Endothelial cell of umbilical vein (primary cell): ENCODE data around the gene HDAC4. TPM values are rescaled to one million over a fixed set of nuclear protein-coding genes. Genes with fewer than 3 reads are reported as not detected.

Experiments used
- BruUV-seq: library from RNA; stranded (reverse); fragments of 400-500 nt; replicated peaks from 2 replicates; lab custom pipeline; 2021; lab: Mats Ljungman, UMichigan
- CTCF ChIA-PET: fragments of 300-600, 350-600 bp; sonication (Branson Sonifier 250); formaldehyde crosslinking; loops from one replicate; lab custom pipeline; 2021; ENCODE audit warnings: antibody characterized with exemption, inconsistent platforms; lab: Charles Lee
- POLR2A ChIA-PET: fragments of 300-600, 350-600 bp; sonication (Branson Sonifier 250); formaldehyde crosslinking; loops from one replicate; lab custom pipeline; 2021; ENCODE audit warnings: antibody characterized with exemption, inconsistent platforms; lab: Charles Lee
- DNase-seq: peaks from one replicate; pipeline ENCODE4 v3.0.0-alpha.2; 2011; ENCODE audit warnings: low read depth, low spot score
- FAIRE-seq: peaks from 2 replicates; lab custom pipeline; 2011; peaks lifted over from hg19 to GRCh38; lab: Jason Lieb, UNC
- H2AFZ ChIP-seq: 2 replicates; pipeline ENCODE4 v1.6.0; 2012; ENCODE audit warnings: low read depth, low read length, control low read depth, inconsistent platforms
- H3K27ac ChIP-seq: 2 replicates; pipeline ENCODE4 v1.5.1; 2011; ENCODE audit warnings: low read depth, mild to moderate bottlenecking, control low read depth, low read length, moderate library complexity; ENCODE audit not compliant: insufficient read depth
- H3K27me3 ChIP-seq, 2 experiments: 2 replicates each; pipeline versions ENCODE4 v1.6.0 to v1.6.1; 2011; ENCODE audit warnings: low read length in 2 of 2, mixed read lengths in 1 of 2; ENCODE audit not compliant: control insufficient read depth in 2 of 2, insufficient read depth in 2 of 2
- H3K36me3 ChIP-seq, 2 experiments: 2 replicates in 1 of 2; 3 replicates in 1 of 2; pipeline ENCODE4 v1.5.1; 2011; ENCODE audit warnings: low read length in 2 of 2, mild to moderate bottlenecking in 1 of 2, moderate library complexity in 1 of 2; ENCODE audit not compliant: control insufficient read depth in 2 of 2, insufficient read depth in 2 of 2; ENCODE audit errors: extremely low read depth in 1 of 2
- H3K4me1 ChIP-seq: 3 replicates; pipeline ENCODE4 v1.5.1; 2011; ENCODE audit warnings: mild to moderate bottlenecking, low read length; ENCODE audit not compliant: control insufficient read depth, insufficient read depth; ENCODE audit errors: extremely low read depth
- H3K4me2 ChIP-seq: 2 replicates; pipeline ENCODE4 v1.6.1; 2011; ENCODE audit warnings: low read length, control low read depth, mixed read lengths; ENCODE audit not compliant: insufficient read depth
- H3K4me3 ChIP-seq, 3 experiments: fragments of 200-600 bp in 1 of 3; sonication (generic), shearing (Covaris generic) in 1 of 3; replicated peaks in 1 of 3; 2 replicates each; pipeline ENCODE4 v1.5.1; 2011 to 2016; ENCODE audit warnings: control low read depth in 3 of 3, low read length in 3 of 3, mild to moderate bottlenecking in 2 of 3, inconsistent platforms in 1 of 3, low read depth in 1 of 3, moderate library complexity in 1 of 3; ENCODE audit not compliant: insufficient read depth in 1 of 3
- H3K79me2 ChIP-seq: 2 replicates; pipeline ENCODE4 v1.6.0; 2012; ENCODE audit warnings: low read length, inconsistent platforms; ENCODE audit not compliant: control insufficient read depth, insufficient read depth
- H3K9ac ChIP-seq: replicated peaks from 2 replicates; pipeline ENCODE3; 2011; ENCODE audit warnings: low read length, control low read depth; ENCODE audit not compliant: insufficient read depth; ENCODE audit errors: extremely low read depth
- H3K9me1 ChIP-seq: replicated peaks from 3 replicates; pipeline ENCODE4 v1.6.0; 2011; ENCODE audit warnings: mild to moderate bottlenecking, low read length; ENCODE audit not compliant: control insufficient read depth, insufficient read depth; ENCODE audit errors: extremely low read depth
- H3K9me3 ChIP-seq: replicated peaks from 2 replicates; pipeline ENCODE4 v1.5.1; 2012; ENCODE audit warnings: low read length, inconsistent platforms; ENCODE audit not compliant: control insufficient read depth, insufficient read depth
- H4K20me1 ChIP-seq: replicated peaks from 2 replicates; pipeline ENCODE3; 2011; ENCODE audit warnings: mild to moderate bottlenecking, low read length; ENCODE audit not compliant: control insufficient read depth, insufficient read depth; ENCODE audit errors: extremely low read depth
- EZH2 ChIP-seq: IDR thresholded peaks from 2 replicates; pipeline ENCODE4 v1.6.1; 2012; ENCODE audit warnings: borderline replicate concordance, low read depth, mild to moderate bottlenecking, moderate library complexity, low read length, inconsistent platforms; ENCODE audit not compliant: severe bottlenecking
- FOS ChIP-seq: IDR thresholded peaks from 2 replicates; pipeline ENCODE4 v1.6.1; 2011; ENCODE audit warnings: mild to moderate bottlenecking, low read length, moderate library complexity, borderline replicate concordance; ENCODE audit not compliant: insufficient read depth
- GATA2 ChIP-seq: IDR thresholded peaks from 2 replicates; pipeline ENCODE4 v1.7.0; 2011; ENCODE audit warnings: low read depth, mild to moderate bottlenecking, moderate library complexity, mixed read lengths, low read length; ENCODE audit not compliant: insufficient read length, insufficient read depth
- JUN ChIP-seq: IDR thresholded peaks from 2 replicates; pipeline ENCODE4 v1.6.1; 2011; ENCODE audit warnings: borderline replicate concordance, low read depth; ENCODE audit not compliant: insufficient read length, insufficient read depth
- MYC ChIP-seq: IDR thresholded peaks from one replicate; pipeline ENCODE4 v1.6.1; 2011; ENCODE audit warnings: mild to moderate bottlenecking, low read depth, low read length
- POLR2A ChIP-seq: IDR thresholded peaks from 2 replicates; pipeline ENCODE4 v1.6.1; 2012; ENCODE audit warnings: low read depth, mild to moderate bottlenecking, control low read depth, low read length
- POLR2AphosphoS5 ChIP-seq: IDR thresholded peaks from 2 replicates; pipeline ENCODE4 v1.6.1; 2012; ENCODE audit warnings: low read depth, mild to moderate bottlenecking, control low read depth, low read length, moderate library complexity; ENCODE audit not compliant: insufficient read depth
- dilution Hi-C: fragments of 300-500 bp; cut with MboI; formaldehyde crosslinking; loops from one replicate; pipeline ENCODE4 v1.15.0; 2019; ENCODE audit warnings: low sequenced_read_pairs; ENCODE audit not compliant: extremely low pct_ligation_motif_present
- intact Hi-C: fragments of 100-400 bp; cut with micrococcal nuclease; formaldehyde crosslinking; loops from one replicate; pipeline ENCODE4 v1.10.0; 2022
- polyA plus RNA-seq, 4 experiments: library from polyadenylated mRNA; depleted of rRNA in 3 of 4; stranded (reverse) in 3 of 4; unstranded in 1 of 4; fragments of >200 nt; gene quantifications; 2 replicates each; pipeline versions ENCODE4 v1.2.1 to v1.2.3, GENCODE V29; 2011 to 2012; ENCODE audit warnings: missing spikeins in 1 of 4
- total RNA-seq: library from RNA; stranded (reverse); gene quantifications from 2 replicates; pipeline ENCODE4 v1.2.3, GENCODE V29; 2021
- TF ChIP-seq, protein P1 (sequence below), 2 donors: IDR thresholded peaks; 1 replicate in 1 of 2; 2 replicates in 1 of 2; pipeline ENCODE4 v1.5.1; 2011; ENCODE audit warnings: low read length in 2 of 2, mild to moderate bottlenecking in 2 of 2, moderate library complexity in 2 of 2, control low read depth in 1 of 2, inconsistent platforms in 1 of 2, low read depth in 1 of 2; ENCODE audit not compliant: insufficient read depth in 1 of 2; ENCODE audit errors: extremely low read depth in 1 of 2
- TF ChIP-seq, protein P2 (sequence below): IDR thresholded peaks from 2 replicates; pipeline ENCODE4 v1.6.1; 2011; ENCODE audit not compliant: insufficient read depth, insufficient read length

HDAC4 gene
- total and polyA plus RNA-seq, 2 donors (not counting 3 experiments of a cell fraction or from before 2014, with no cell fraction given), result 13.4 to 33.0 TPM

DNA sequence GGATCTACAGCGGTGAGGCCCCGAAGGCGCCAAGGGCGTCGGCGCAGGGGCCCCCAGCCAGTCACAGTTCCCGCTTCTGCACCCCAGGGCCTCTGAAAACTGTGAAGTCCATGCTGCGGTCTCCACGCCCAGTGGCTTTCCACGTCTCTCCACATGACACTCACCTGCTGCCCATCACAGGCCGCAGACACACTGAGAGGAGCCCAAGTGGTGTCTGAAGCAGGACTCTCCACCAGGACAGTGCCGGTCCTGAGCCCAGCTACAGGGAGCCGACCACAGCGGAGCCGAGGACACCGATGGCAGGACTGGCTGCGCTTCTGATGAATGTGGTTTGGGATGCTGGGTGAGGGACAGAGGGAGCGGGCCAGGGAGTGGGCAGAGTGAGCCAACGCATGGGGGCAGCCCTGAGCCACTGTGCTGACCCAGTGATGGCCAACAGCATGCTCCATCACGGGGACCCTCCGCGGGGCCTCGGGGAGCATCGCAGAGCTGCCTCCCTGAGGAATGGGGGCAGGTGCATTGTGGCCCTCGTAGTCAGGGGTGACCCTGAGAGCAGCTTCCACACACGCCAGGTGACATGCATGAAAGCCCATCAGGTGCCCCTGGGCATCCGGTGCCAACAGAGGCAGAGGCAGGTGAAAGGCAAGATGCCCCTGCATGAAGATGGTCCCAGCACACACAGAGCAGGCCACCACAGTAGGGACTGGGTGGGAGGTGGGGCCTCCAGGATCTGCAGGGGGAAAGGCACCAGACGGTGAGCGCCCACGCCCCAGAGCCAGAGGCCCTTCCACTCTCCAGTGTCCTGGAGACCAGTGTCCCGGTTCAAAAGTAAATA lies 116.6 kb downstream of the HDAC4 start:
- ChIA-PET POLR2A (no interaction called here), CTCF (no interaction called here)

More for the DNA sequence above, 116.6 kb downstream of the HDAC4 start:
- no peak overlapping the region for H3K27ac ChIP-seq
- no peak overlapping the region for H3K4me3 ChIP-seq
- FAIRE-seq (no peak), DNase-seq (no peak)
- intact Hi-C loops (no loop called here), dilution Hi-C loops (no loop called here)
- no peaks in the 10 kb centered on the region for H4K20me1 ChIP-seq
- no peak overlapping the region for H3K4me2 ChIP-seq
- H3K9me1 ChIP-seq, result no peaks in the 10 kb centered on the region
- no TSS peak for BruUV-seq
- no peaks in the 10 kb centered on the region for H3K4me1 ChIP-seq
- H3K79me2 ChIP-seq, result no peaks in the 10 kb centered on the region
- no peak overlapping the region for H3K9ac ChIP-seq
- no peak overlapping the region for H2AFZ ChIP-seq
- H3K27me3 ChIP-seq, result no peaks in the 10 kb centered on the region
- no peaks in the 10 kb centered on the region for H3K36me3 ChIP-seq
- no peaks in the 10 kb centered on the region for H3K9me3 ChIP-seq
- TF ChIP-seq JUN (no peak), FOS (no peak), GATA2 (no peak), EZH2 (no peak), POLR2A (no peak), POLR2AphosphoS5 (no peak), MYC (no peak)
- TF ChIP-seq, protein P1, sequence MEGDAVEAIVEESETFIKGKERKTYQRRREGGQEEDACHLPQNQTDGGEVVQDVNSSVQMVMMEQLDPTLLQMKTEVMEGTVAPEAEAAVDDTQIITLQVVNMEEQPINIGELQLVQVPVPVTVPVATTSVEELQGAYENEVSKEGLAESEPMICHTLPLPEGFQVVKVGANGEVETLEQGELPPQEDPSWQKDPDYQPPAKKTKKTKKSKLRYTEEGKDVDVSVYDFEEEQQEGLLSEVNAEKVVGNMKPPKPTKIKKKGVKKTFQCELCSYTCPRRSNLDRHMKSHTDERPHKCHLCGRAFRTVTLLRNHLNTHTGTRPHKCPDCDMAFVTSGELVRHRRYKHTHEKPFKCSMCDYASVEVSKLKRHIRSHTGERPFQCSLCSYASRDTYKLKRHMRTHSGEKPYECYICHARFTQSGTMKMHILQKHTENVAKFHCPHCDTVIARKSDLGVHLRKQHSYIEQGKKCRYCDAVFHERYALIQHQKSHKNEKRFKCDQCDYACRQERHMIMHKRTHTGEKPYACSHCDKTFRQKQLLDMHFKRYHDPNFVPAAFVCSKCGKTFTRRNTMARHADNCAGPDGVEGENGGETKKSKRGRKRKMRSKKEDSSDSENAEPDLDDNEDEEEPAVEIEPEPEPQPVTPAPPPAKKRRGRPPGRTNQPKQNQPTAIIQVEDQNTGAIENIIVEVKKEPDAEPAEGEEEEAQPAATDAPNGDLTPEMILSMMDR (IDR thresholded peaks at IDR 0.05; ENCODE audit: extremely low read depth in 1 of 2, insufficient read depth in 1 of 2, low read depth in 1 of 2, low read length in 2 of 2), result no peak
- TF ChIP-seq, protein P2, sequence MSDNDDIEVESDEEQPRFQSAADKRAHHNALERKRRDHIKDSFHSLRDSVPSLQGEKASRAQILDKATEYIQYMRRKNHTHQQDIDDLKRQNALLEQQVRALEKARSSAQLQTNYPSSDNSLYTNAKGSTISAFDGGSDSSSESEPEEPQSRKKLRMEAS, result no peak
